Cardiac fibroblast (primary cell): Measurements from ENCODE around the gene TRPM4.

ENCODE experiments used
- DNase-seq, 2 donors: peaks; one replicate each; pipeline versions ENCODE4 v3.0.0 to v3.0.0-alpha.2; 2010; ENCODE audit warnings: low read depth in 2 of 2
- H3K4me3 ChIP-seq, 2 donors: replicated peaks in 1 of 2; 1 replicate in 1 of 2; 2 replicates in 1 of 2; pipeline ENCODE4 v1.5.1; 2011; ENCODE audit warnings: low read depth in 2 of 2, low read length in 2 of 2, mild to moderate bottlenecking in 2 of 2, moderate library complexity in 1 of 2
- CTCF ChIP-seq: IDR thresholded peaks from one replicate; pipeline ENCODE4 v1.5.1; 2011; ENCODE audit warnings: low read depth, mild to moderate bottlenecking, low read length, inconsistent platforms

Gene TRPM4

DNA sequence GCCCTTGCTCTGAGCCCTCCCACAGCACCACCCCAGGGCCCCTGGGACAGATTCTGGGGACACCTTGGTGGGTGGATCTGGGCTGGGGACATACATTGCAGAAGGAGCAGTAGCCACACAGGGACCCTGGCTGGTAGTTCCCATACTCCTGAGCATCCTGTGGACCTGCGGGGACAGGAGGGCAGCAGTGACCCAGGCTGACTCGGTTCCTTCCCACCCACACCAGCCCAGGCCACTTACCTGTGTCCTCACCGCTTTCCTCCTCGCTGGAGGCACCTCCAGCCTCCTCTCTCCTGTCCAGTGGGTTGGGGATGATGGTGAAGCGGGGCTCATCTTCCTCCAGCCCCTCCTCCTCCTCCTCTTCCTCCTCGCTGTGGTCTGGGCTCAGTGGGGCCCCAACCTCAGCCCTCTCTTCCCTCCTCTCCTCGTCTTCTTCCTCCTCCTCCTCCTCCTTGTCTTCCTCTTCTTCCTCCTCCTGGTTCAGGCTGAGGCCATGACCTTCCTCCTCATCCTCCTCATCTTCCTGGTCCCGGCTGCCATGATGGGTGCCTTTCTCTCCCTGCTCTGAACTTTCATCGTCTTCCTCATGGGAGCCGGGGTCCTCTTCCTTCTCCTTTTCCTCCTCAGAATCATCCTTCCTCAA lies 4.3 kb upstream of the TRPM4 start:
- no peak for TF ChIP-seq CTCF
- DNase-seq = no peak
- H3K4me3 ChIP-seq = no peak overlapping the region

- H3K4me3 ChIP-seq = no peak overlapping the region
- DNase-seq = no peak
- no peak for TF ChIP-seq CTCF
These were observed 3.3 kb upstream of the TRPM4 start for GRCh38 chr19:49154279-49154678.

GRCh38 chr19:49155005-49155819 lies 2.4 kb upstream of the TRPM4 start, which contains the start of gene HRC:
Gene HRC, minus strand, starts transcription at chr19:49155396. Its CDS starts 159 bp downstream, at chr19:49155237.
- no peak within 1 kb of the TSS for H3K4me3 ChIP-seq
- TF ChIP-seq CTCF = no peak
- DNase-seq = no peak

DNA sequence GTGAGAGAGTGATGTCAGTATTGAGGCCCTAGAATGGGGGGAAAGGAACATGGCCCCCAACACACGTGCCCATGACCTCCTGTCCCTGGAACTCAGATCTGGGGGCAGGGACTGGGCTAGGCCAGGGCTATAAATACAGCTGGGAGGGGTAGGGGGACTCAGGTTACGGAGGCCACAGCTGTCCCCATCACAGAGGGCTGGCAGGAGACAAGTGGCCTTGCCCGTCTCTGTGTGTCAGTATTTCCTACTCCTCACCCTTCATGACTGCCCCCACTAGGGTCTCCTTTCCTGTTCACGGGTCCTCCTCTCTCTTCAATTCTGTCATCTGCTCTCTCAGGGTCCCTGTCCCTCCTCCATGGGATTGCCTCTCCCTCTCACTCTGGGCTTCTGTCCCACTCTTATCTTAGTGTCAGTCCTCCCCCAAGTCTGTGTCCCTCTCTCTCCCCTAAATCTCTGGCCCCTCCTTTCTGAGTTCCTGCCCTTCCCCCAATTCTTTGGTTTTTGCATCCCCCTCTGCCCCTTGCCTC lies 1.7 kb upstream of the TRPM4 start:
- TF ChIP-seq CTCF = no peak
- no peak overlapping the region for H3K4me3 ChIP-seq
- DNase-seq = no peak

DNA sequence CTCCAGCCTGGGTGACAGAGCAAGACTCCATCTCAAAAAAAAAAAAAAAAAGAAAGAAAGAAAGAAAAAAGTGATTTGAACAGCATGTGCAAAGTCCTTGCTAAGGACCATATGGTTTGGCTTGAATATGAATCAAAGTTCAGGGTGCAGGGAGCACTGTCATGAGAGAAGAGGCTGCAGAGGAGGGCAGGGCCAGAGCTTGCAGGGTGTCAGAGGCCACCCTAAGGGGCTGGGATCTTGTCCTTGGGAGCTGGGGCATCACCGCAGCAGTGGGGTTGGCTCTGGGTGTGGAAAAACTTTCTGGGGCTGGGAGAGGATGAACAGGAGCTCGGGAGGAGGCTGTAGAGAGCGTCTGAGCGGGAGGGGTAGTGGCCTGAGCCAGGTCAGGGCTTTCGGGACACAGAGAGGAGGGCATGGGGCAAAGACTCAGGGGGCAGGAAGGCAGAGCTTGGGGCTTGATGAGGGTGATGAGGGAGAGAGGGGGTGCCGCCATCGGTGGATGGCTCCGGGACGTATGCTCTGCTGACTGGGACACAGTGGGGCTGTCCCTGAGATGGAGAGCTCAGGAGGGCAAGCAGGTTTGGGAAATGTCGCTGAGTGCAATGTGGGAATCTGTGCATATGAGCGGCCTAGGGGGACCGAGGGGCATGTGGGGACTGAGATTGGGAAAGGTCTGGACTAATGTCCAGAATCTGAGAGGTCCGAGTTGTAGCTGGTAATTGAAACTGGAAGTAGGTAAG lies 3.0 kb downstream of the TRPM4 start:
- no peak for DNase-seq
- no peak for TF ChIP-seq CTCF
- no peak overlapping the region for H3K4me3 ChIP-seq

- no peak overlapping the region for H3K4me3 ChIP-seq
- TF ChIP-seq CTCF = no peak
- DNase-seq = peak in 1 of 2 donors; percentile 44
These were observed 4.4 kb downstream of the TRPM4 start for GRCh38 chr19:49161987-49162386.
